A549 (cell line): ENCODE measurements around the gene DLX5. TPM values are rescaled to one million over a fixed set of nuclear protein-coding genes. Genes with fewer than 3 reads are reported as not detected.

Source experiments
- ATAC-seq, 2 experiments: fragments of 200-7000 bp in 1 of 2; fragments of >200 bp in 1 of 2; cut with Nextera tagmentation in 1 of 2; cut with Tn5 transposase in 1 of 2; 3 replicates each; pipeline versions ENCODE4 v1.8.0 to v1.9.1; 2018 to 2020; ENCODE audit warnings: mild to moderate bottlenecking in 1 of 2, moderate library complexity in 1 of 2
- CTCF ChIA-PET: fragments of 300-600 bp; sonication (Branson Sonifier 250); formaldehyde crosslinking; extraction: SDS; loops from one replicate; lab custom pipeline; 2021; ENCODE audit warnings: antibody characterized with exemption, inconsistent platforms; lab: Yijun Ruan, JAX
- POLR2A ChIA-PET: fragments of 350-600 bp; formaldehyde crosslinking; extraction: SDS; loops from one replicate; lab custom pipeline; 2021; ENCODE audit warnings: antibody characterized with exemption, inconsistent platforms; lab: Yijun Ruan, JAX
- DNase-seq, 2 experiments: peaks; one replicate each; pipeline versions ENCODE4 v3.0.0 to v3.0.0-alpha.2; 2011 to 2016; ENCODE audit warnings: low read depth in 1 of 2, low spot score in 1 of 2
- FAIRE-seq: peaks from 2 replicates; lab custom pipeline; 2011; peaks lifted over from hg19 to GRCh38; lab: Jason Lieb, UNC
- H3K27ac ChIP-seq, 2 experiments: fragments of >200 bp; sonication (Bioruptor Twin); formaldehyde crosslinking; 3 replicates each; pipeline ENCODE4 v1.5.1; 2016 to 2017
- H3K4me1 ChIP-seq: fragments of >200 bp; sonication (Bioruptor Twin); formaldehyde crosslinking; 3 replicates; pipeline ENCODE4 v1.6.1; 2016
- H3K4me2 ChIP-seq: fragments of >200 bp; sonication (Bioruptor Twin); formaldehyde crosslinking; 3 replicates; pipeline ENCODE4 v1.6.1; 2016
- H3K4me3 ChIP-seq: fragments of >200 bp; sonication (Bioruptor Twin); formaldehyde crosslinking; 3 replicates; pipeline ENCODE4 v1.5.1; 2016
- H3K9me3 ChIP-seq: fragments of >200 bp; sonication (Bioruptor Twin); formaldehyde crosslinking; 3 replicates; pipeline ENCODE4 v1.6.1; 2016
- CBX8 ChIP-seq: fragments of 200-600 bp; sonication (generic); IDR thresholded peaks from 2 replicates; pipeline ENCODE4 v1.6.1; 2016
- CHD4 ChIP-seq: fragments of 200-600 bp; sonication (generic); IDR thresholded peaks from 2 replicates; pipeline ENCODE4 v1.6.1; 2016; ENCODE audit warnings: antibody characterized with exemption, mild to moderate bottlenecking, borderline replicate concordance
- EP300 ChIP-seq, 2 experiments: fragments of >200 bp; sonication (Bioruptor Twin); formaldehyde crosslinking; IDR thresholded peaks; 2 replicates in 1 of 2; 3 replicates in 1 of 2; pipeline ENCODE4 v1.6.1; 2016 to 2017
- FOXS1 ChIP-seq: fragments of 250-450 bp; sonication (Bioruptor Pico); IDR thresholded peaks from 2 replicates; pipeline ENCODE4 v1.5.0; 2020; ENCODE audit warnings: mild to moderate bottlenecking, moderate library complexity
- HDAC2 ChIP-seq: fragments of 200-600 bp; sonication (generic); IDR thresholded peaks from 2 replicates; pipeline ENCODE4 v1.6.1; 2016
- HEYL ChIP-seq: fragments of 250-450 bp; sonication (Bioruptor Pico); IDR thresholded peaks from 2 replicates; pipeline ENCODE4 v1.8.0; 2021; ENCODE audit warnings: mild to moderate bottlenecking, moderate library complexity
- JUN ChIP-seq, 2 experiments: fragments of >200 bp; sonication (Bioruptor Twin); formaldehyde crosslinking; IDR thresholded peaks; 2 replicates in 1 of 2; 3 replicates in 1 of 2; pipeline ENCODE4 v1.6.1; 2016 to 2017
- KDM1A ChIP-seq: fragments of 200-600 bp; sonication (generic); IDR thresholded peaks from 2 replicates; pipeline ENCODE4 v1.6.1; 2016; ENCODE audit warnings: low read depth, mild to moderate bottlenecking
- MAFK ChIP-seq: fragments of 450-650 bp; IDR thresholded peaks from 2 replicates; pipeline ENCODE4 v1.6.1; 2014; ENCODE audit not compliant: partially characterized antibody
- NPAS2 ChIP-seq: fragments of 250-450 bp; sonication (Bioruptor Pico); IDR thresholded peaks from 2 replicates; pipeline ENCODE4 v1.8.0; 2022; ENCODE audit warnings: mild to moderate bottlenecking, moderate library complexity, borderline replicate concordance
- NR3C1 ChIP-seq: fragments of >200 bp; sonication (Bioruptor Twin); formaldehyde crosslinking; IDR thresholded peaks from 3 replicates; pipeline ENCODE4 v1.6.1; 2017
- PBX3 ChIP-seq: IDR thresholded peaks from 2 replicates; pipeline ENCODE4 v1.6.1; 2012
- POLR2A ChIP-seq: IDR thresholded peaks from 2 replicates; pipeline ENCODE4 v1.6.1; 2012; ENCODE audit warnings: mild to moderate bottlenecking, low read length
- RFX5 ChIP-seq: fragments of 450-650 bp; IDR thresholded peaks from 2 replicates; pipeline ENCODE4 v1.7.1; 2014; ENCODE audit warnings: antibody characterized with exemption, mild to moderate bottlenecking, moderate library complexity
- RNF2 ChIP-seq: fragments of 200-600 bp; sonication (generic); IDR thresholded peaks from 2 replicates; pipeline ENCODE4 v1.6.1; 2016; ENCODE audit warnings: low read depth, mild to moderate bottlenecking, antibody characterized with exemption, moderate library complexity, borderline replicate concordance
- SMC3 ChIP-seq: fragments of >200 bp; sonication (Bioruptor Twin); formaldehyde crosslinking; IDR thresholded peaks from 3 replicates; pipeline ENCODE4 v1.6.1; 2018; ENCODE audit warnings: inconsistent platforms
- SREBF2 ChIP-seq: fragments of 450-650 bp; IDR thresholded peaks from 2 replicates; pipeline ENCODE4 v1.6.1; 2014; ENCODE audit warnings: mild to moderate bottlenecking, moderate library complexity
- TFCP2L1 ChIP-seq: fragments of 250-450 bp; sonication (Bioruptor Pico); IDR thresholded peaks from 2 replicates; pipeline ENCODE4 v1.5.0; 2021; ENCODE audit warnings: mild to moderate bottlenecking
- TP53 ChIP-seq: fragments of 250-450 bp; sonication (Bioruptor Pico); IDR thresholded peaks from 2 replicates; pipeline ENCODE4 v1.5.0; 2021; ENCODE audit warnings: mild to moderate bottlenecking, moderate library complexity
- ZC3H11A ChIP-seq: fragments of 450-650 bp; IDR thresholded peaks from 2 replicates; pipeline ENCODE4 v1.6.1; 2014; ENCODE audit warnings: antibody characterized with exemption, mild to moderate bottlenecking
- ZSCAN20 ChIP-seq: fragments of 250-450 bp; sonication (Bioruptor Pico); IDR thresholded peaks from 2 replicates; pipeline ENCODE4 v1.8.0; 2022; ENCODE audit warnings: mild to moderate bottlenecking, moderate library complexity
- WGBS: methylation state at CpG from one replicate; pipeline ENCODE4 v1.1.6; 2017; ENCODE audit errors: missing lambda C conversion rate; 5-methylcytosine and 5-hydroxymethylcytosine counted together
- polyA plus RNA-seq, 4 experiments: library from polyadenylated mRNA; depleted of rRNA in 3 of 4; stranded (reverse); fragments of >200 nt; fragmentation: RNase III in 1 of 4; extraction: RNeasy Plus Mini Kit Qiagen cat#74134 plus additional on column Dnase treatment in 1 of 4; gene quantifications; 2 replicates in 3 of 4; 3 replicates in 1 of 4; pipeline ENCODE4 v1.2.3, GENCODE V29; 2011 to 2017
- TF ChIP-seq, protein P1 (sequence below): IDR thresholded peaks from 2 replicates; pipeline ENCODE4 v1.6.1; 2012
- TF ChIP-seq, protein P2 (sequence below): fragments of 150-350 bp; IDR thresholded peaks from 2 replicates; pipeline ENCODE4 v1.6.1; 2014; ENCODE audit warnings: low read depth, mild to moderate bottlenecking, low read length
- TF ChIP-seq, protein P3 (sequence below): fragments of 450-650 bp; IDR thresholded peaks from 2 replicates; pipeline ENCODE4 v1.6.1; 2014; ENCODE audit warnings: antibody characterized with exemption
- TF ChIP-seq, protein P4 (sequence below): fragments of >200 bp; sonication (Bioruptor Twin); formaldehyde crosslinking; IDR thresholded peaks from 2 replicates; pipeline ENCODE4 v1.6.1; 2016

The DLX5 gene
- polyA plus RNA-seq, 2 of the 4 experiments (the other 2 are of a cell fraction), result not detected

- no peak overlapping the region for H3K4me3 ChIP-seq
These were observed 27.6 kb downstream of the DLX5 start for GRCh38 chr7:96996958-96997511.

GRCh38 chr7:96996111-96996957 lies 28.3 kb downstream of the DLX5 start:
- ChIA-PET POLR2A (no interaction called here), CTCF (no interaction called here)
- H3K9me3 ChIP-seq, result no peaks in the 10 kb centered on the region
- H3K27ac ChIP-seq, result no peak overlapping the region
- 21% methylated on average over 32 of the region's 32 CpGs for WGBS
- FAIRE-seq (no peak), ATAC-seq (no peak), DNase-seq (no peak)
- no peak for TF ChIP-seq POLR2A
- no peak for TF ChIP-seq TFCP2L1 (CRISPR knock-in tag)
- no peak for TF ChIP-seq CHD4
- TF ChIP-seq MAFK, result no peak
- no peak for TF ChIP-seq SREBF2
- no peak overlapping the region for H3K4me2 ChIP-seq
- H3K4me1 ChIP-seq, result no peaks in the 10 kb centered on the region
- no peak overlapping the region for H3K4me3 ChIP-seq

More at GRCh38 chr7:96996958-96997511, 27.6 kb downstream of the DLX5 start:
- no peak for DNase-seq
- WGBS, result 33% methylated on average over 14 of the region's 14 CpGs
- H3K9me3 ChIP-seq, result no peaks in the 10 kb centered on the region
- POLR2A ChIA-PET, result no interaction called here
- no peak for TF ChIP-seq RNF2
- TF ChIP-seq, protein P1, sequence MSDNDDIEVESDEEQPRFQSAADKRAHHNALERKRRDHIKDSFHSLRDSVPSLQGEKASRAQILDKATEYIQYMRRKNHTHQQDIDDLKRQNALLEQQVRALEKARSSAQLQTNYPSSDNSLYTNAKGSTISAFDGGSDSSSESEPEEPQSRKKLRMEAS, result no peak
- no peak for TF ChIP-seq EP300 (IDR thresholded peaks at IDR 0.05)
- TF ChIP-seq JUN (IDR thresholded peaks at IDR 0.05), result no peak
- no peak for TF ChIP-seq HEYL (CRISPR knock-in tag)
- TF ChIP-seq SREBF2, result no peak
- TF ChIP-seq ZSCAN20 (CRISPR knock-in tag), result no peak
- no peak for TF ChIP-seq FOXS1 (CRISPR knock-in tag)
- no peak for TF ChIP-seq SMC3
- TF ChIP-seq, all 56 proteins: peak for 0
- Histone ChIP-seq H3K27ac (no peak overlapping the region), H3K4me2 (no peak overlapping the region), H3K4me1 (no peaks in the 10 kb centered on the region)
- FAIRE-seq, result no peak
- ATAC-seq, result no peak
- CTCF ChIA-PET, result no interaction called here

DNA sequence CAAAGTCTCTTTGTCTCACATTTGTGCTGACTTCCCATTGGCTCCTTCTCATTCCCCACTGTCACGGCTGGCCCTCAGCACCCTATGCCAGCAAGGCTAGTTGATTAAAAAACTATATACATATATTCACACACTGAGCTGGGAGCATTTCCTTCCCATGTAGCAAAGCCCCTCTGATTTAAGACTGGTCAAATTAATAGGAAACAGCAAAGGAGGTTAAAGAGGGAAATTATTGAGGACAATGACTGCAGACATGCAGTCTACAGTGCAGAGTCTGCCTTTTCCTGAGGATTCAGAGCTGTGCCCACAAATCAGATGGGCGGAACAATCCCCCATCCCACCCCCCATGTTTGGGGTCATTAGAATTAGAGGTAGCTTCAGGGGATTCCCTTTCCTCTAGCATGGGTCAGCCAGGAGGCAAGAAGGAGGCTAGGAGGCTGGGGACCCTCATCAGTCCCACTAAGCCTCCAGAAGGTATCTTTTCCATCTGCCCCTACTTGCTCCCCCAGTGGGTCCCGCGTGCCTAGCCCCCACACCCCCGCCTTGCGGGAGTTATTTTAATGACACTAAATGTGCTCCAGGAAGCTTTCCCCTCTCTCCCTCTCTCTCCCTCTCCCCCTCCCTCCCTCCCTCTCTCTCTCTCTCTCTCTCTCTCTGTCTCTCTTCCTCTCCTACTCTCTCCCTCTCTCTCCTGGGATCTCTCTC lies 29.1 kb downstream of the DLX5 start:
- DNase-seq (no peak), ATAC-seq (no peak), FAIRE-seq (no peak)
- Histone ChIP-seq H3K4me3 (no peak overlapping the region), H3K4me2 (no peak overlapping the region), H3K27ac (no peak overlapping the region), H3K9me3 (no peaks in the 10 kb centered on the region)
- CTCF ChIA-PET, result interaction anchor here (1.0 kb wide), 1 partner anchor 17 kb away, joined by 4 read pairs; no protein-coding TSS in a partner anchor
- POLR2A ChIA-PET, result no interaction called here
- WGBS, result 8% methylated on average over 5 of the region's 6 CpGs
- no peak for TF ChIP-seq CBX8
- TF ChIP-seq RFX5, result no peak
- TF ChIP-seq POLR2A, result no peak
- TF ChIP-seq SREBF2, result no peak
- no peak for TF ChIP-seq ZC3H11A
- TF ChIP-seq TP53, result no peak
- TF ChIP-seq NPAS2 (CRISPR knock-in tag), result no peak
- TF ChIP-seq, protein P2, sequence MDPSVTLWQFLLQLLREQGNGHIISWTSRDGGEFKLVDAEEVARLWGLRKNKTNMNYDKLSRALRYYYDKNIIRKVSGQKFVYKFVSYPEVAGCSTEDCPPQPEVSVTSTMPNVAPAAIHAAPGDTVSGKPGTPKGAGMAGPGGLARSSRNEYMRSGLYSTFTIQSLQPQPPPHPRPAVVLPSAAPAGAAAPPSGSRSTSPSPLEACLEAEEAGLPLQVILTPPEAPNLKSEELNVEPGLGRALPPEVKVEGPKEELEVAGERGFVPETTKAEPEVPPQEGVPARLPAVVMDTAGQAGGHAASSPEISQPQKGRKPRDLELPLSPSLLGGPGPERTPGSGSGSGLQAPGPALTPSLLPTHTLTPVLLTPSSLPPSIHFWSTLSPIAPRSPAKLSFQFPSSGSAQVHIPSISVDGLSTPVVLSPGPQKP, result no peak
- TF ChIP-seq NR3C1, result no peak
- no peak for TF ChIP-seq PBX3
- no peak for TF ChIP-seq KDM1A
- TF ChIP-seq, protein P3, sequence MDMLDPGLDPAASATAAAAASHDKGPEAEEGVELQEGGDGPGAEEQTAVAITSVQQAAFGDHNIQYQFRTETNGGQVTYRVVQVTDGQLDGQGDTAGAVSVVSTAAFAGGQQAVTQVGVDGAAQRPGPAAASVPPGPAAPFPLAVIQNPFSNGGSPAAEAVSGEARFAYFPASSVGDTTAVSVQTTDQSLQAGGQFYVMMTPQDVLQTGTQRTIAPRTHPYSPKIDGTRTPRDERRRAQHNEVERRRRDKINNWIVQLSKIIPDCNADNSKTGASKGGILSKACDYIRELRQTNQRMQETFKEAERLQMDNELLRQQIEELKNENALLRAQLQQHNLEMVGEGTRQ, result no peak
- no peak for TF ChIP-seq RNF2
- TF ChIP-seq, protein P4, sequence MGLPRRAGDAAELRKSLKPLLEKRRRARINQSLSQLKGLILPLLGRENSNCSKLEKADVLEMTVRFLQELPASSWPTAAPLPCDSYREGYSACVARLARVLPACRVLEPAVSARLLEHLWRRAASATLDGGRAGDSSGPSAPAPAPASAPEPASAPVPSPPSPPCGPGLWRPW, result no peak
- TF ChIP-seq HDAC2, result no peak
- TF ChIP-seq, all 56 proteins: peak for 0
- no peaks in the 10 kb centered on the region for H3K4me1 ChIP-seq
